Vagina (tissue), 2 donors: ENCODE results near the gene CLEC2A.

Experiments used
- POLR2AphosphoS5 ChIP-seq, 2 donors: sonication (generic); formaldehyde crosslinking; IDR thresholded peaks; one replicate each; pipeline ENCODE4 v1.9.0; 2017; ENCODE audit warnings: antibody characterized with exemption in 2 of 2, mild to moderate bottlenecking in 2 of 2, low read depth in 1 of 2; ENCODE audit not compliant: insufficient read depth in 1 of 2
- TF ChIP-seq, protein P1 (sequence below), 3 experiments: fragments of 450-650 bp in 2 of 3; fragments of 200-600 bp in 1 of 3; sonication (generic) in 1 of 3; IDR thresholded peaks; one replicate each; pipeline ENCODE4 v1.5.1; 2017 to 2019; ENCODE audit warnings: antibody characterized with exemption in 3 of 3, mild to moderate bottlenecking in 2 of 3, moderate library complexity in 2 of 3

DNA sequence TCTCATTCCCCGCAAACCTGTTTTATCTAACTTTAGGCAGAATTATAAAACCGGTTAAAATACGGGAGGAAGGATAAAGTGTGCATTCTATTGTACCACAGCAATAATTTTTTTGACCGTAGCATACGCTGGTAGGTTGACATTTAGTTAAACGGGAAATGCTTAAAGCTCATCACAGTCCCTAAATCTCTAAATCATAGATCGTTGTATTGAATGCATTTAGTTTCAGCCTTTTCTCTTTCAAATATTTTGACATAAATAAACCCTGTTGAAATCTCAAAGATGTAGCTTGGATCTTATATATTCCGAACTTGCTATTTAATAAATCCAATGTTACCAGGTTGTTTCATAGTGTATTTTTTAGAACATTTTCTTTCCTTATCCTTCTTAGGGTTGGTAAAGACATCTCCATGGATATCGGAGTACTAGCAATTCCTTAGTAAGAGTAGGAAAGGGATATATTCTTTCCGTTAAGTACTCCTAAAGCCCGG, 63.8 kb downstream of the CLEC2A start:
- TF ChIP-seq, protein P1, sequence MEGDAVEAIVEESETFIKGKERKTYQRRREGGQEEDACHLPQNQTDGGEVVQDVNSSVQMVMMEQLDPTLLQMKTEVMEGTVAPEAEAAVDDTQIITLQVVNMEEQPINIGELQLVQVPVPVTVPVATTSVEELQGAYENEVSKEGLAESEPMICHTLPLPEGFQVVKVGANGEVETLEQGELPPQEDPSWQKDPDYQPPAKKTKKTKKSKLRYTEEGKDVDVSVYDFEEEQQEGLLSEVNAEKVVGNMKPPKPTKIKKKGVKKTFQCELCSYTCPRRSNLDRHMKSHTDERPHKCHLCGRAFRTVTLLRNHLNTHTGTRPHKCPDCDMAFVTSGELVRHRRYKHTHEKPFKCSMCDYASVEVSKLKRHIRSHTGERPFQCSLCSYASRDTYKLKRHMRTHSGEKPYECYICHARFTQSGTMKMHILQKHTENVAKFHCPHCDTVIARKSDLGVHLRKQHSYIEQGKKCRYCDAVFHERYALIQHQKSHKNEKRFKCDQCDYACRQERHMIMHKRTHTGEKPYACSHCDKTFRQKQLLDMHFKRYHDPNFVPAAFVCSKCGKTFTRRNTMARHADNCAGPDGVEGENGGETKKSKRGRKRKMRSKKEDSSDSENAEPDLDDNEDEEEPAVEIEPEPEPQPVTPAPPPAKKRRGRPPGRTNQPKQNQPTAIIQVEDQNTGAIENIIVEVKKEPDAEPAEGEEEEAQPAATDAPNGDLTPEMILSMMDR (IDR thresholded peaks at IDR 0.05): no peak
- no peak for TF ChIP-seq POLR2AphosphoS5 (IDR thresholded peaks at IDR 0.05; ENCODE audit: insufficient read depth in 1 of 2, low read depth in 1 of 2)
